HG02798 (cell line): ENCODE measurements around the gene TTC14.
"Not testable (repeated sequence)": the region's sequence is repeated elsewhere in the genome, so short reads cannot be mapped to it uniquely, and the experiment has no call there.

Experiments
- ATAC-seq: cut with Tn5 transposase; IDR thresholded peaks from one replicate; pipeline ENCODE4 v1.9.1; 2021; ENCODE audit warnings: mild to moderate bottlenecking; ENCODE audit not compliant: unreplicated experiment, poor library complexity

The TTC14 gene, protein sequence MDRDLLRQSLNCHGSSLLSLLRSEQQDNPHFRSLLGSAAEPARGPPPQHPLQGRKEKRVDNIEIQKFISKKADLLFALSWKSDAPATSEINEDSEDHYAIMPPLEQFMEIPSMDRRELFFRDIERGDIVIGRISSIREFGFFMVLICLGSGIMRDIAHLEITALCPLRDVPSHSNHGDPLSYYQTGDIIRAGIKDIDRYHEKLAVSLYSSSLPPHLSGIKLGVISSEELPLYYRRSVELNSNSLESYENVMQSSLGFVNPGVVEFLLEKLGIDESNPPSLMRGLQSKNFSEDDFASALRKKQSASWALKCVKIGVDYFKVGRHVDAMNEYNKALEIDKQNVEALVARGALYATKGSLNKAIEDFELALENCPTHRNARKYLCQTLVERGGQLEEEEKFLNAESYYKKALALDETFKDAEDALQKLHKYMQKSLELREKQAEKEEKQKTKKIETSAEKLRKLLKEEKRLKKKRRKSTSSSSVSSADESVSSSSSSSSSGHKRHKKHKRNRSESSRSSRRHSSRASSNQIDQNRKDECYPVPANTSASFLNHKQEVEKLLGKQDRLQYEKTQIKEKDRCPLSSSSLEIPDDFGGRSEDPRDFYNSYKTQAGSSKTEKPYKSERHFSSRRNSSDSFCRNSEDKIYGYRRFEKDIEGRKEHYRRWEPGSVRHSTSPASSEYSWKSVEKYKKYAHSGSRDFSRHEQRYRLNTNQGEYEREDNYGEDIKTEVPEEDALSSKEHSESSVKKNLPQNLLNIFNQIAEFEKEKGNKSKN

GRCh38 chr3:180601688-180602666, at the start of gene TTC14:
TSS of gene TTC14 (plus strand) at chr3:180602163. CDS start at chr3:180602262, 99 bp downstream.
- ATAC-seq: peak; percentile 98

DNA sequence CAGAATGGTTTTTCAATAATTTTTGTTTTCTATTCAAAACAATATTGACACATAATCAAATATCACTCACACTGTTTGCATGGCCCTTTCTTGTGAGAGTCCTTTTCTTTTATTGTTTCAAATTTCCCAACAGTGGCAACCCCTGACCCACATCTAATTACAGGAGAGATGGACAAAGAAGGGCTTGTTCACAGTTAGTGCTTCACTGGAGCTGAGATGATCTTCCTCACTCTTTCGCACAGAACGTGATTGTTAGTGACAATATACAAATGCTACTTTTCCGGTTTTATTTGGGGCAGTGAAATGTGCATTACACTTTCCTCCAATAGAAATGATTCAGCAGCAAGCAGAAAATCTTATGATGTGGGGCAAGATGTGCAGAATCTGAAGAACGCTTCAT, 38.6 kb upstream of the TTC14 start:
- no peak for ATAC-seq

GRCh38 chr3:180564676-180565075, 37.3 kb upstream of the TTC14 start:
- ATAC-seq: no peak

- ATAC-seq: no peak
These were observed 31.7 kb upstream of the TTC14 start for GRCh38 chr3:180570238-180570637.

DNA sequence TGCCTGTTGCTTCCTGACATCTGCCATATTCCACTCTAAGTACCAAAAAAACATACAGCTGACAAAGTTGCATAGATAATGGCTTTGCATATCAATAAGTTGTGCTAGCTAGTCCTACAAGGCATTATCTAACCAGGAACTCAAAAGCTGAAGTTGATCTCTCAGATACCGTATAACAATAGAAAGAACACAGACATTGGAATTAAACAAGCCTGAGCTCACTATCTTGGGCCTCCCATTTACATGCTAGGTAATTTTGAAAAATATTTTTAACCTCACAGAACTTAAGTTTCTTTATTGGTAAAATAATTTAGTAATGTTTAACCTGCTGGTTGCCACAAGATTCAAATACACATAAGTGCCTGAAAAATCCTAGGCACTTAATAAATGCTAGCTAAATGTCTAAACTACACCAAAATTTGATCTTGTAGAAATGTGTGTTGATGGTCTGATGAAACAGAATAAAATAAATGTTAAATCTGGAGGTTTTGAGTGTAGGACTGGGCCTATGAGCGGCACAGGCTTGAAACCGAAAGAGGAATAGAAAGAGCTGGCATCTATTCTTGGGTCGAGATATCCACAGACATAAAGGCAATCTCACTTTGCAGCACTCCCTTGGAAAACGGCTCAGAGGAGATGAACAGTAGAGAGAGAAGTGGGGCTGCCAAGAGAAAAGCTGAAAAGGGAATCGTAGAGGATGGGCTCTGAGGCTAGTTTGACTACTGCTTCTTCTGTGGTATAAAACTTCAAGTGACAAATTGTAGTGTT, 29.9 kb upstream of the TTC14 start:
- ATAC-seq: peak; percentile 93

- no peak for ATAC-seq
These were observed 26.4 kb upstream of the TTC14 start for GRCh38 chr3:180575571-180575970.

- ATAC-seq: no peak
These were observed 21.0 kb upstream of the TTC14 start for GRCh38 chr3:180580934-180581333.

- no peak for ATAC-seq
These were observed 11.6 kb upstream of the TTC14 start for GRCh38 chr3:180590396-180590795.

DNA sequence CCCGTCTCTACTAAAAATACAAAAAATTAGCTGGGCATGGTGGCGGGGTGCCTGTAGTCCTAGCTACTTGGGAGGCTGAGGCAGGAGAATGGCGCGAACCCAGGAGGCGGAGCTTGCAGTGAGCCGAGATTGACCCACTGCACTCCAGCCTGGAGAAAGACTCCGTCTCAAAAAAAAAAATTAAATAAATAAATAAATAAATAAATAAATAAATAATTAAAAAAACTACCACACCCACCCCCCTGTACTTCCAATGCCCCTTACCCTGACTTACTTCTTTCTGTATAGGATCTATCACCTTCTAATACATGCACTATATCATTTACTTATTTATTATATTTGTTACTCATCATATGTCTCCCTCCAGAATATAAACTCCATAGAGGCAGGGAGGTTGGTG, 8.3 kb upstream of the TTC14 start:
- ATAC-seq: not testable (repeated sequence)

GRCh38 chr3:180594631-180595558, 7.1 kb upstream of the TTC14 start:
- peak; percentile 68 for ATAC-seq

DNA sequence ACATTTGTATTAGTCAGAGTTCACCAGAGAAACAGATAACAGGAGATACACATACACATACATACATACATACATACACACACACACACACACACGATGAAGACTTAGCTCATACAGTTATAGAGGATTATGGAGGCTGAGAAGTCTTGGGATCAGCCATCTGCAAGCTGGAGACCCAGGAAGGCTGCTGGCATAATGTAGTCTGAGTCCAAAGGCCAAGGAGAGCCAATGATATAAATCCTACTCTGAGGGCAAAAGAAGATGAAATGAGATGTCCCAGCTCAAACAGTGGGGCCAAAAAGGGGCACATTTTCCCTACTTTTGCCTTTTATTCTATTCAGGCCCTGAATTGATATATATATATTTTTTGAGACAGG, 6.4 kb upstream of the TTC14 start:
- no peak for ATAC-seq

DNA sequence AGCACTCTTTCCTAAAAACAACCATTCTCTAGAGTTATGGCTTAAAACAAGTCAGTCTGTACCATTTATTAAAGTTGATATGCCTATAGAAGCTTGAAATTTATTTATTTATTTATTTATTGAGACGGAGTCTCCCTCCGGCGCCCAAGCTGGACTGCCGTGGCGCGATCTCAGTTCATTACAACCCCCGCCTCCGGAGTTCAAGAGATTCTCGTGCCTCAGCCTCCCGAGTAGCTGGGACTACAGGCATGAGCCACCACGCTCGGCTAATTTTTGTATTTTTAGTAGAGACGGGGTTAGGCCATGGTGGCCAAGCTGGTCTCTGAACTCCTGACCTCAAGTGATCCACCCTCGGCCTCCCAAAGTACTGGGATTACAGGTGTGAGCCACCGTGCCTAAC, 1.5 kb upstream of the TTC14 start:
- no peak for ATAC-seq

DNA sequence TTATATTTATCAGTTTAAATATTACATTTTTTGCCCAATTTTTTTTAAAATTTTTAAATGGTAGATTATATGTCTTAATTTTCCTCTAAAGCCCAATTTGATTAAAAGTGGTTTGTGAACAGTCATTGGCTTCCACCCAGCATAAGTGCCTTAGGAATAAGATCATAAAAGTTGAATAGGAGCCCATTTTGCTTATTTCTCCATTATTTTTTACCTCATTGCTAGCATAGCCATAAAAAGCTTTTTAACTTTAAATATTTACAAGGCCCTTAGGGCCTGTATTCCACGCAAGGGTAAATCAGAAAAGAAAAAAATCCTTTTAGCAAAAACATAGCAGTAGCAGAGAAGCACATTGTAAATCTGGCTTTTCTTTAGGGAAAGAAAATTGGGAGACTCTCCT, 9.0 kb downstream of the TTC14 start:
- no peak for ATAC-seq

DNA sequence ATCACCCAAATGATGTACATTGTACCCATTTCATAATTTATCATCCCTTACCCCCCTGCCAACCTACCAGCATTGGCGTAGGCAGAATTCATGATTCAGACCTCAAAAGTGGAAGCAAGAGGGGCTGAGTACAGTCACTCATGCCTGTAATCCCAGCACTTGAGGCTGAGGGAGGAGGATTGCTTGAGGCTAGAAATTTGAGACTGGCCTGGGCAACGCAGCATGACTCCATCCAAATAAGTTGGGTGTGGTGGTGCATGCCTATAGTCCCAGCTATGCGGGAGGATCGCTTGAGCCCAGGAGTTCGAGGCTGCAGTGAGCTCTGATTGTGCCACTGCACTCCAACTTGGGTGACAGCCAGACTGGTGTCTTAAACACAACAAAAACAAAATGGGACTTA, 10.4 kb downstream of the TTC14 start:
- no peak for ATAC-seq

DNA sequence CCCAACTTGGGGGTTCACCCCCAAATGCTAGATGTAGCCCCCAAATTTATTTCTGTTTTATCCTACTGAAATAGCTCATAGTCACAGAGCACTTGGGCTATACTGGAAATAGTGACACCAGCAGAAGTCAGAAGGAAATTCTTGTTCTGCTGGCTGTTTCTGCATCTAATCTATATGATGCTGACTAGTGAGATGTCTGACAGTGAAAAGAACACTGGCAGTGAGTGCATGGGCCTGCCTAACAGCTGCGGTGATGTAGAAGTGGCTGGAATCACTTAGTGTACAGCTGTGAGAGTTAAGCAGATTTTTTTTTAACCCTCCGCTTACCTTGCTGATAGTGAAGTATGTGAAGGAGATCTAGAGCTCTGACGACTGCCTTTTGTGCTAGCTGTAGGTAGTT, 14.0 kb downstream of the TTC14 start:
- ATAC-seq: no peak

DNA sequence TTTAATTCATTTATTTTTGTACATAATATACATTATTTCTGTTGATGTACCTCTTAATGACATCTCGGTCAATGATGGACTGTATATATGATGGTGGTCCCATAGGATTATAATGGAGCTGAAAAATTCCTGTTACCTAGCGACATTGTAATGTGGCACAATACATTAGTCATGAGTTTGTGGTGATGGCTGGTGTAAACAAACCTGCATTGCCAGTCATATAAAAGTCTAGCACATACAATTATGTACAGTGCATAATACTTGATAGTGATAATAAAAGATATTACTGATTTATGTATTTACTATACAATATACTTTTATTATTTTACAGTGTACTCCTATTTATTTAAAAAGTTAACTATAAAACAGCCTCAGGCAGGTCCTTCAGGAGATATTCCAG, 15.1 kb downstream of the TTC14 start:
- no peak for ATAC-seq

DNA sequence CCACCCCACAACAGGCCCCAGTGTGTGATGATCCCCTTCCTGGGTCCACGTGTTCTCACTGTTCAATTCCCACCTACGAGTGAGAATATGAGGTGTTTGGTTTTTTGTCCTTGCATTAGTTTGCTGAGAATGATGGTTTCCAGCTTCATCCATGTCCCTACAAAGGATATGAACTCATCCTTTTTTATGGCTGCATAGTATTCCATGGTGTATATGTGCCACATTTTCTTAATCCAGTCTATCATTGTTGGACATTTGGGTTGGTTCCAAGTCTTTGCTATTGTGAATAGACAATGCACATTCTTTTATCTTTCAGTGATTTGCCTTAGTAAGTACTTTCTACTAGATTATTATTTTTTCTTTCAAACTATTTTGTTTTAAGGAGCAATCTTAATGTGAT, 16.6 kb downstream of the TTC14 start:
- not testable (repeated sequence) for ATAC-seq

GRCh38 chr3:180619723-180620122, 17.8 kb downstream of the TTC14 start:
- no peak for ATAC-seq

DNA sequence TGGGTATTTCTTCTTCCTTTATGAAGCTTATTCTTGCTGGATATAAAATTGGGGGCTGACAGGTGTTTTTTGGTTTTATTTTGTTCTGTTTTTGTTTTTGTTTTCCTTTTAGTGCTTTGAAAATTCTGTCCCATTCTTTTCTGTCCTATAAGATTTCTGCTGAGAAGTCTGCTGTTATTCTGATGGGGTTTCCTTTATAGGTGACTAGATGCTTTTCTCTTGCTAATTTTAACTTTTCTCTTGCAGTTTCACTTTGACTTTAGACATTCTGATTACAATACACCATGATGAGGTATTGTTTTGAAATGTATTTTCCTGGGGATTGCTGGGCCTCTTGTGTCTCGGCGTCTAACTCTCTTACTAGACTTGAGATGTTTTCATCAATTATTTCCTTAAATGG, 22.8 kb downstream of the TTC14 start:
- peak; percentile 53 for ATAC-seq
